DOHH2 (cell line): Measurements from ENCODE around the gene PPP4R1.

Experiments
- H3F3A ChIP-seq: fragments of 200-600 bp; sonication (generic), shearing (Covaris generic); 2 replicates; pipeline ENCODE4 v1.6.0; 2016; ENCODE audit warnings: antibody characterized with exemption, mild to moderate bottlenecking; ENCODE audit not compliant: control insufficient read depth, insufficient read depth
- H3K27ac ChIP-seq: fragments of 200-600 bp; sonication (generic); 2 replicates; pipeline ENCODE4 v1.5.1; 2014; ENCODE audit warnings: low read depth, mild to moderate bottlenecking, low read length, moderate library complexity
- H3K27me3 ChIP-seq: fragments of 200-600 bp; sonication (generic); 2 replicates; pipeline ENCODE4 v1.6.1; 2014; ENCODE audit warnings: mild to moderate bottlenecking, low read length, mixed read lengths; ENCODE audit not compliant: control insufficient read depth
- H3K36me3 ChIP-seq: fragments of 200-600 bp; sonication (generic); 2 replicates; pipeline ENCODE4 v1.6.1; 2014; ENCODE audit warnings: mild to moderate bottlenecking, low read length, moderate library complexity, mixed read lengths; ENCODE audit not compliant: control insufficient read depth
- H3K4me1 ChIP-seq: fragments of 200-600 bp; sonication (generic); 2 replicates; pipeline ENCODE4 v1.6.1; 2014; ENCODE audit warnings: mild to moderate bottlenecking, low read length, mixed read lengths; ENCODE audit not compliant: control insufficient read depth
- H3K4me2 ChIP-seq: fragments of 200-600 bp; sonication (generic); 2 replicates; pipeline ENCODE4 v1.6.0; 2014; ENCODE audit warnings: mild to moderate bottlenecking, low read length, moderate library complexity
- H3K4me3 ChIP-seq: fragments of 200-600 bp; sonication (generic); 2 replicates; pipeline ENCODE4 v1.5.1; 2014; ENCODE audit warnings: mild to moderate bottlenecking, low read length, mixed read lengths
- H3K79me2 ChIP-seq: fragments of 200-600 bp; sonication (generic); 2 replicates; pipeline ENCODE4 v1.6.1; 2014; ENCODE audit warnings: mild to moderate bottlenecking, low read length, mixed read lengths; ENCODE audit not compliant: control insufficient read depth
- H3K9me2 ChIP-seq: fragments of 200-600 bp; sonication (generic); replicated peaks from 2 replicates; pipeline ENCODE4 v1.6.1; 2014; ENCODE audit warnings: mild to moderate bottlenecking, low read length, mixed read lengths; ENCODE audit not compliant: control insufficient read depth
- H3K9me3 ChIP-seq: fragments of 200-600 bp; sonication (generic); 2 replicates; pipeline ENCODE4 v1.6.1; 2014; ENCODE audit warnings: antibody characterized with exemption, low read length, mixed read lengths; ENCODE audit not compliant: control insufficient read depth, insufficient read depth
- H4K20me1 ChIP-seq: fragments of 200-600 bp; sonication (generic); 2 replicates; pipeline ENCODE4 v1.6.0; 2014; ENCODE audit warnings: low read depth, mild to moderate bottlenecking, antibody characterized with exemption, low read length, moderate library complexity; ENCODE audit not compliant: control insufficient read depth, insufficient read depth
- EZH2phosphoT487 ChIP-seq: fragments of 200-600 bp; sonication (generic); IDR thresholded peaks from 2 replicates; pipeline ENCODE4 v1.6.1; 2017; ENCODE audit warnings: borderline replicate concordance, mild to moderate bottlenecking, antibody characterized with exemption, low read length, moderate library complexity, mixed read lengths
- TF ChIP-seq, protein P1 (sequence below): fragments of 200-600 bp; sonication (generic); IDR thresholded peaks from one replicate; pipeline ENCODE4 v1.5.1; 2014; ENCODE audit warnings: antibody characterized with exemption, mild to moderate bottlenecking, low read depth, low read length; ENCODE audit not compliant: poor library complexity, severe bottlenecking

Gene PPP4R1

DNA sequence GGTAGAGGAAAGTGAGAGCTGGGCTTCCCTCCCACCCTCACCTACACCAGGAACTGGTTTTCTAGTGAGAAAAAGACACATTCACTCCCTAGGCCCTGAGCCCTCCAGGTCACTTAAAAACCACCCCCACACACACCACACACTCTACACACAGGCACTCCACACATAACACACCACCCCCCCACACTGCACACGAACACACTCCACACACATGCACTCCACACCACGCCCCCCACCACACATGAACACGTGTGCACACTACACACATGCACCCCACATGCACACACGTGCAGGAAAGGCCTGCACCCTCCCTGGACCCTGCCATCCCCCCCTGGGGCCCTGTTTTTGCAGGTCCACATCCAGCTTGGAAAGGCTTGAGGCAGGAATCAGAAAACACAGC is 71.4 kb downstream of the PPP4R1 start:
- Histone ChIP-seq H3K27me3 (no peaks in the 10 kb centered on the region), H3K9me3 (no peaks in the 10 kb centered on the region), H3K4me1 (no peaks in the 10 kb centered on the region), H3K27ac (no peak overlapping the region), H4K20me1 (no peaks in the 10 kb centered on the region), H3F3A (no peaks in the 10 kb centered on the region), H3K79me2 (no peaks in the 10 kb centered on the region), H3K36me3 (peaks cover 23% of the 10 kb centered on the region), H3K9me2 (no peaks in the 10 kb centered on the region), H3K4me3 (no peak overlapping the region), H3K4me2 (no peak overlapping the region)
- no peak for TF ChIP-seq EZH2phosphoT487
- TF ChIP-seq, protein P1, sequence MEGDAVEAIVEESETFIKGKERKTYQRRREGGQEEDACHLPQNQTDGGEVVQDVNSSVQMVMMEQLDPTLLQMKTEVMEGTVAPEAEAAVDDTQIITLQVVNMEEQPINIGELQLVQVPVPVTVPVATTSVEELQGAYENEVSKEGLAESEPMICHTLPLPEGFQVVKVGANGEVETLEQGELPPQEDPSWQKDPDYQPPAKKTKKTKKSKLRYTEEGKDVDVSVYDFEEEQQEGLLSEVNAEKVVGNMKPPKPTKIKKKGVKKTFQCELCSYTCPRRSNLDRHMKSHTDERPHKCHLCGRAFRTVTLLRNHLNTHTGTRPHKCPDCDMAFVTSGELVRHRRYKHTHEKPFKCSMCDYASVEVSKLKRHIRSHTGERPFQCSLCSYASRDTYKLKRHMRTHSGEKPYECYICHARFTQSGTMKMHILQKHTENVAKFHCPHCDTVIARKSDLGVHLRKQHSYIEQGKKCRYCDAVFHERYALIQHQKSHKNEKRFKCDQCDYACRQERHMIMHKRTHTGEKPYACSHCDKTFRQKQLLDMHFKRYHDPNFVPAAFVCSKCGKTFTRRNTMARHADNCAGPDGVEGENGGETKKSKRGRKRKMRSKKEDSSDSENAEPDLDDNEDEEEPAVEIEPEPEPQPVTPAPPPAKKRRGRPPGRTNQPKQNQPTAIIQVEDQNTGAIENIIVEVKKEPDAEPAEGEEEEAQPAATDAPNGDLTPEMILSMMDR = no peak

DNA sequence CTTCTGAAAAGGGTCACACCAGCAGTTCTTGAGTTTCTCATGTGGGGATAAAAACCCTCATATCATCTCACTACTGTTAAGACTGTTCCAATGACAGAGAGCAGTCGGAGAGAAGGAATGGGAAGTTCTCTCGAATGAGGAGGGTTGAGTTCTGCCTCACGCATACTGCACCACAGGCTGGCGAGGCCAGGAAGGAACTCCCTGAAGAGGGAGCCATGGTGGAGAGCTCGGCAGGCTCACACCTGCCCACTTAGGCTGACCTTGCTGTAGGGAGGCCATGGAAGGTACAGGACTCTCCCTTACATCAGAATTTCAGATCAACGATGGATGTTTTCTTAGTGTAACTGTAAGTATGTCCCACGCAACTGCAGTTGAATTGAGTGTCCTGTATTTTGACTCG is 74.4 kb downstream of the PPP4R1 start:
- H3K27ac ChIP-seq = no peak overlapping the region
- H4K20me1 ChIP-seq = no peaks in the 10 kb centered on the region
- H3K27me3 ChIP-seq = no peaks in the 10 kb centered on the region
- H3K9me3 ChIP-seq = no peaks in the 10 kb centered on the region
- no peak overlapping the region for H3K4me2 ChIP-seq
- H3K79me2 ChIP-seq = no peaks in the 10 kb centered on the region
- H3K4me1 ChIP-seq = no peaks in the 10 kb centered on the region
- H3F3A ChIP-seq = no peaks in the 10 kb centered on the region
- no peaks in the 10 kb centered on the region for H3K9me2 ChIP-seq
- H3K36me3 ChIP-seq = peaks cover 22% of the 10 kb centered on the region; the same call in 1 of the 2 replicates
- no peak overlapping the region for H3K4me3 ChIP-seq
- no peak for TF ChIP-seq EZH2phosphoT487
- TF ChIP-seq, protein P1 = no peak

DNA sequence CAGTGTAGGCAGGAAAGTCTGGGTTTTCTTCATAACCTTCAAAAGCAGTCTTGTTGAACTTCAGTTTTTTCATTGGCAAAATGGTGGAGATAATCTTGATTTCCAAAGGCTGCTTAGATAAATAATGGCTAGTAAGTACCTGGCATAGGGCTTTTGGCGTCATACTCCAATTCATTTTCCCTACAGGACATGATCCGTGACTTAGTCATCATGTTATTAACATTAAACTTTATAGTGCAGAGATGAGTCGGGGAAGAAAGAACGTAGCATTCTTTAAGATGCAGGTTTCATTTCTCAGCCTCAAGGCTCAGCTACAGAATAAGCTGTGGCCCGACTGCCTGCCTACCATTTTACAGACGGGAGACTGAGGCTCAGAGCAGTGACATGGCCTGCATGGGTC is 75.1 kb downstream of the PPP4R1 start:
- Histone ChIP-seq H3K9me2 (no peaks in the 10 kb centered on the region), H3K79me2 (no peaks in the 10 kb centered on the region), H3K4me3 (no peak overlapping the region), H3K36me3 (peaks cover 29% of the 10 kb centered on the region; the same call in 1 of the 2 replicates), H3K4me1 (no peaks in the 10 kb centered on the region), H3F3A (no peaks in the 10 kb centered on the region), H4K20me1 (no peaks in the 10 kb centered on the region), H3K9me3 (no peaks in the 10 kb centered on the region), H3K27ac (no peak overlapping the region), H3K27me3 (no peaks in the 10 kb centered on the region), H3K4me2 (no peak overlapping the region)
- TF ChIP-seq, protein P1 = no peak
- TF ChIP-seq EZH2phosphoT487 = no peak

DNA sequence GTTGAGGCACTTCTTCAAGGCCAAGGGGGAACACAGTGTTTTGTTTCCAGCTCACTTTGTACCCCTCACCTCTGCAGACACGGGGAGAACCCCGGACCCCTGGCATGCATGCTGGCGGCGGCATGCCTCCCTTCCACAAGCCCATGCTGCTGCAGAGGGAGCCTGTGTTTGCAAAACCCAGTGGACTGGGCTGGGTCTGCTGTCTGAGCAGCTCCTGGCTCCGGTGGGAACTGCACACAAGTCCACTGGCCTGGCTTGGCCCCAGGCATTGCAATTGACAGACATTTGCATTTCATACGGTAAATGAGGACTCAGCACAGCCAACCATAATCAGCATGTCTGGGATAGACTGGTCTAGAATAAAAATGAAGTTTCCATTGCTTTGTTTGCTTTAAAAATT is 76.7 kb downstream of the PPP4R1 start:
- no peaks in the 10 kb centered on the region for H3K79me2 ChIP-seq

More for the DNA sequence above, 76.7 kb downstream of the PPP4R1 start:
- TF ChIP-seq, protein P1 = no peak
- no peak for TF ChIP-seq EZH2phosphoT487
- Histone ChIP-seq H3K4me2 (no peak overlapping the region), H4K20me1 (no peaks in the 10 kb centered on the region), H3K4me3 (no peak overlapping the region), H3F3A (no peaks in the 10 kb centered on the region), H3K9me3 (no peaks in the 10 kb centered on the region), H3K4me1 (no peaks in the 10 kb centered on the region), H3K36me3 (peaks cover 36% of the 10 kb centered on the region; the same call in 1 of the 2 replicates), H3K27me3 (no peaks in the 10 kb centered on the region), H3K9me2 (no peaks in the 10 kb centered on the region), H3K27ac (no peak overlapping the region)
